Brain pericyte (primary cell): ENCODE results near the gene SMIM44.

ENCODE experiments used
- DNase-seq: peaks from one replicate; pipeline ENCODE4 v3.0.0-alpha.2; 2012; ENCODE audit warnings: low read depth, low spot score

The SMIM44 gene

DNA sequence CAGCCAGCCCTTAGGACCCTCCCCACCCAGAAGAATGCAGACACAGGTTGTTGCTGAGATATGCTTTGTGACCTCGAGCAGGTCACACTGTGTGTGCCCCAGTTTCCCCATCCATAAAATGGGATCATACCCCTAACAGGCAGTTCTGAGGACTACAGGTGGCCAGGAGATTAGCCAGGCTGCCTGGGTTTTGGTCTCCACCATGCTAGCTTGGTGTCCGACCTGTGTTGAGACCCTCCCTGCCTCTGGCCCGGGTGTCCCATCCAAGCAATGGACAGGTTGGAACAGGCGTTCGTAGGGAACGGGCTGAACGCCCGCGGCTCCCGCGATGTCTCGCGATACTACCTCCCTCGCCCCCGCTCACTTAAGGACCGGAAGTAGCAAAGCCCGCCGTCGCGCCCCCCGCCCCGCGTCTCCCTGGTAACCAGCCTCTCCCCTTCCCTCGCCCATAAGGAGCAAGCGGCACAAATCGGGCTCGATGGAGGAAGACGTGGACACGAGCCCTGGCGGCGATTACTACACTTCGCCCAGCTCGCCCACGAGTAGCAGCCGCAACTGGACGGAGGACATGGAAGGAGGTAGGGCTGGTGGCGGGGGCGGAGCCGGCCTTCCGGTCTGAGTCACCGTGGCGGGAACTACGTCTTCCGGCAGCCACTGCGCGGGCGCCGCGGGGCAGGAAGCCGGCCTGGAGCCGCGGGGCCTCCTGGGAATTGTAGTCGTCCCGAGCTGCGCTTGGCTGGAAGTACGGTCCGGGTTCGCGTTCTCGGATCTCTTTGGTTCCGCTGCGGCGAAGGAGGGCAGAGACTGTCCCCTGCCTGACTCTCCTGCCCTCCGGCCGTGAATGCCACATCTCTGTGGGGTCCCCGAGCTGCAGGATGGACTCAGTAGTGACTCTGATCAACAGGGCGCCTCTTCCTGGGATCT is 48.3 kb downstream of the SMIM44 start:
- peak; percentile 88 for DNase-seq

DNA sequence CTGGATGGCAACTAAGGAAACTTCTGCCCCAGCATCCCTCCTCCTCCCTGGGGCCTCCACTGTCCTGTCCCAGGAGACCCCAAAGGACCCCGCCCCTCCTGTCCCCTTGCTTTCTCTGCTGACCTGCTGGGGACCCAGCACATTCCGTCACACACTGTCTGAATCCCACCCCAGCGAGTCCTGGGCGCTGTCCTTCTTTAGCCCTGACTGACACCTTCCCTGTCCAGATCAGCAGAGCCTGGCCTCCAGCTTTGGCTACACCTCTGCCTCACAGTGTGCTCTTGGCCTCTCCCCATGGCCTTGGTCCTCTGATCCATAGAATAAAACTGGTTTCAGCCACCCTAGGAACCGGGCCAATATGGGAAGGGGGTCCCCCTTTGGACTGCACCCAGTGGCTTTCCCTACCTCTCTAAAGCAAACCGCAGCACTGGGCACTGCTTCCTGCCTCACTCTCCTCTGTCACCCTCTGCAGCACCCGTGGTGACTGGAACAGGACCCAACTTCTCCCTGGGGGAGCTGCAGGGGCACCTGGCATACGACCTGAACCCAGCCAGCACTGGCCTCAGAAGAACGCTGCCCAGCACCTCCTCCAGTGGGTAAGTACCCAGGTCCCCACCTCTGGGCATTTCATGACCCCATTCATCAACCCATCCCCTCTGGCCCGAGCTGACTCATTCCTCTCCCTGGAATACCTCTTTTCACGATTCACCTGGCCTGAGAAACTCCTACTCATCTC is 49.3 kb downstream of the SMIM44 start:
- no peak for DNase-seq

DNA sequence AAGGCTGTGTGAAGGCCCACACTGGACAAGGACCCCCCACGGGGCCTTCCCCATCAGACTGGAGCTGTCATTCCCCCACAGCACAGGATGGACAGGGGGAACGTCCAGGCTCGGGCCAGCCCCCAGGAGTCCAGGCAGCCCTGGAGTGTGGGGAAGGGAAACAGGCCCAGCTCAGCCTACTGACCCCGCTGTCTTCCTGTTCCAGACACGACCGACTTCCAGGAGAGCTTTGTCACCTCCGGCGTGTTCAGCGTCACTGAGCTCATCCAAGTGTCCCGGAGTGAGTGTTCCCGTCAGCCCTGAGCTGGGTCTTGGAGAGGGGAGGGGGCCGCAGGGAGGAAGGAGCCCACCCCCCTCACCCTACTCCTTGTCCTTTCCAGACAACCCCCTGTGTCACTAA is 49.9 kb downstream of the SMIM44 start:
- no peak for DNase-seq
